Ovary (tissue), 9 donors: ENCODE data around the gene PDLIM7. TPM values are rescaled to one million over a fixed set of nuclear protein-coding genes. Genes with fewer than 3 reads are reported as not detected.

Experiments
- DNase-seq, 5 donors: peaks; one replicate each; pipeline ENCODE4 v3.0.0-alpha.2; 2019 to 2020
- H3K27ac ChIP-seq, 2 donors: fragments of 200-600 bp; one replicate each; pipeline versions ENCODE4 v1.5.1 to v1.8.0; 2019 to 2022
- H3K27me3 ChIP-seq: fragments of 200-600 bp; one replicate; pipeline ENCODE4 v1.8.0; 2022
- H3K36me3 ChIP-seq: fragments of 200-600 bp; sonication (generic); one replicate; pipeline ENCODE4 v1.5.1; 2019
- H3K4me1 ChIP-seq: one replicate; pipeline ENCODE4 v1.8.1; 2013; ENCODE audit warnings: mild to moderate bottlenecking, moderate library complexity; ENCODE audit not compliant: insufficient read depth
- H3K4me3 ChIP-seq: fragments of 200-600 bp; sonication (generic); one replicate; pipeline ENCODE4 v1.5.1; 2017
- H3K9me3 ChIP-seq, 2 donors: fragments of 200-600 bp in 1 of 2; sonication (generic) in 1 of 2; one replicate each; pipeline versions ENCODE4 v1.5.1 to v1.8.1; 2013 to 2019; ENCODE audit warnings: mild to moderate bottlenecking in 1 of 2, moderate library complexity in 1 of 2
- EP300 ChIP-seq: sonication (generic); formaldehyde crosslinking; IDR thresholded peaks from one replicate; pipeline ENCODE4 v1.6.1; 2017; ENCODE audit warnings: antibody characterized with exemption
- POLR2A ChIP-seq: fragments of 450-650 bp; IDR thresholded peaks from one replicate; pipeline ENCODE4 v1.6.1; 2017; ENCODE audit warnings: antibody characterized with exemption, mild to moderate bottlenecking, moderate library complexity
- WGBS, 3 donors: extraction: QIAGEN DNeasy Blood & Tissue Kit in 1 of 3; methylation state at CpG; one replicate each; pipeline versions ENCODE4 v1.1.5 to v1.1.7; 2013 to 2017; 5-methylcytosine and 5-hydroxymethylcytosine counted together
- intact Hi-C, 4 donors: fragments of 100-400 bp; cut with DNase I; formaldehyde crosslinking; loops; one replicate each; pipeline versions ENCODE4 v1.11.0 to v1.15.1; 2022 to 2023
- polyA plus RNA-seq, 2 donors: library from polyadenylated mRNA; stranded (reverse); fragments of 200-250 nt in 1 of 2; fragments of 350-450 nt in 1 of 2; fragmentation: Illumina TruSeq in 1 of 2; extraction: RNeasy Lipid Tissue Mini Kit (QIAGEN cat#74804) in 1 of 2; gene quantifications; one replicate each; pipeline ENCODE4 v1.2.3, GENCODE V29; 2013 to 2014
- total RNA-seq, 7 donors: library from RNA; depleted of rRNA in 2 of 7; stranded (reverse); fragments of >200 nt in 2 of 7; fragmentation: NEBNext Ultra II Directional in 3 of 7; extraction: Animal tissue kit (Norgen Biotek cat#: 25700) in 3 of 7; gene quantifications; one replicate each; pipeline versions ENCODE4 v1.1.0 to v1.2.4, GENCODE V29; 2016 to 2023
- TF ChIP-seq, protein P1 (sequence below), 3 donors: fragments of 450-650 bp in 2 of 3; fragments of 200-600 bp in 1 of 3; IDR thresholded peaks; one replicate each; pipeline versions ENCODE4 v1.5.1 to v1.8.0; 2016 to 2022; ENCODE audit warnings: antibody characterized with exemption in 3 of 3, mild to moderate bottlenecking in 1 of 3
- donor health status: DM: no; HTN: no; CAD: no; lungs with moderate emphysema.
- donor health status: DM: no; HTN: no; CAD: no.
- donor health status: Bipolar disorder and iron deficiency.
- donor health status: DM: yes; HTN: yes; CAD: no.
- donor health status: DM: no; HTN: no; CAD: no.
- donor health status: DM: yes; HTN: yes; CAD: no.

Gene PDLIM7
- total and polyA plus RNA-seq, 9 donors, result 25.7 to 243 (median 83.3) TPM

DNA sequence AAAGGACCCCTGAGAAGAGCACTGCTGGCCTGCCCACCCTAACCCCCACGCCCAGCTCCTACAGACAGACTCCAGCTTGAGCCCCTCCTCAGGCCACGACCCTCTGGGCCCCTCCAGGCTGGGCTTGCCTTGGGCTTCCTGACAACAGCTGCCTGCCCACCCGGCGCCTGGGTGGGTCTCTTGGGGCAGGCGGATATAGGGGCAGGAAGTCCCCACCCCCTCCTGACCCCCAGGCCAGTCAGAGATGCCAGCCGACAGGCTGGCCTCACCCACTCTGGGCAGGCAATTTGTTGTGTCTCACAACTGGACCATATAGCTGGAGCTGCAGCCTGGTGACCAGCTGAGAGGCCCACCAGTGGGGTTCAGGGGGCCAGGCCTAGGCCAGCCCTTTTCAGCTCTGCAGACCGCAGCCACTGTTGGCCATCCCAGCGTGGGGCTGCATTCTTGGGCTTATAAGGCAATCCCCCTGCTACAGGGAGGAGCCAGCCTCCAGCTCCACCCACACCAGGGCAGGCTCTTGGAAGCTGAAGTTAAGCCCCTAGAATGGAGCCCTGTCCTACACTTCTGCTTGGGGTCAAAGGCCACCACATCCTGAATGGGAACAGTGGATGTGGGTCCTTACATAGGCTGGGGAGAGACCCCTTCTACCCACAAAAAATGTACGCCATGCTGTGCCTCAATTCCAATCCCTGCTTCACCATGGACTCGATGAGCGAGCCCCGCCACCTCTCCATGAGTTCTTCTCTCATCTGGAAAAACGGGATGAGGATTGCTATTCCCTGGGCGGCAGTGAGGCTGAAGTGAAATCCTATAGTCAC lies 2.0 kb downstream of the PDLIM7 start:
- peak overlapping the region; percentile 63 for H3K4me3 ChIP-seq
- no peaks in the 10 kb centered on the region for H3K27me3 ChIP-seq
- TF ChIP-seq EP300 (no peak), POLR2A (no peak)
- TF ChIP-seq, protein P1, sequence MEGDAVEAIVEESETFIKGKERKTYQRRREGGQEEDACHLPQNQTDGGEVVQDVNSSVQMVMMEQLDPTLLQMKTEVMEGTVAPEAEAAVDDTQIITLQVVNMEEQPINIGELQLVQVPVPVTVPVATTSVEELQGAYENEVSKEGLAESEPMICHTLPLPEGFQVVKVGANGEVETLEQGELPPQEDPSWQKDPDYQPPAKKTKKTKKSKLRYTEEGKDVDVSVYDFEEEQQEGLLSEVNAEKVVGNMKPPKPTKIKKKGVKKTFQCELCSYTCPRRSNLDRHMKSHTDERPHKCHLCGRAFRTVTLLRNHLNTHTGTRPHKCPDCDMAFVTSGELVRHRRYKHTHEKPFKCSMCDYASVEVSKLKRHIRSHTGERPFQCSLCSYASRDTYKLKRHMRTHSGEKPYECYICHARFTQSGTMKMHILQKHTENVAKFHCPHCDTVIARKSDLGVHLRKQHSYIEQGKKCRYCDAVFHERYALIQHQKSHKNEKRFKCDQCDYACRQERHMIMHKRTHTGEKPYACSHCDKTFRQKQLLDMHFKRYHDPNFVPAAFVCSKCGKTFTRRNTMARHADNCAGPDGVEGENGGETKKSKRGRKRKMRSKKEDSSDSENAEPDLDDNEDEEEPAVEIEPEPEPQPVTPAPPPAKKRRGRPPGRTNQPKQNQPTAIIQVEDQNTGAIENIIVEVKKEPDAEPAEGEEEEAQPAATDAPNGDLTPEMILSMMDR (IDR thresholded peaks at IDR 0.05), result no peak
- H3K9me3 ChIP-seq, result no peaks in the 10 kb centered on the region
- H3K27ac ChIP-seq, result peak overlapping the region in 1 of 2 donors; percentile 62
- H3K36me3 ChIP-seq, result no peaks in the 10 kb centered on the region
- 36 to 42% (median 38%) methylated on average over 14 of the region's 14 CpGs for WGBS, 3 donors
- peak; percentile 64 to 82 (median 66) for DNase-seq
- intact Hi-C loops, result loop anchor here in 2 of 4 donors (2.0 to 10.0 kb wide), 3 partner anchors 39 to 381 kb away; partner anchors contain the start of gene PFN3 (in 1 of the 2)
- H3K4me1 ChIP-seq, result peaks cover 13% of the 10 kb centered on the region

DNA sequence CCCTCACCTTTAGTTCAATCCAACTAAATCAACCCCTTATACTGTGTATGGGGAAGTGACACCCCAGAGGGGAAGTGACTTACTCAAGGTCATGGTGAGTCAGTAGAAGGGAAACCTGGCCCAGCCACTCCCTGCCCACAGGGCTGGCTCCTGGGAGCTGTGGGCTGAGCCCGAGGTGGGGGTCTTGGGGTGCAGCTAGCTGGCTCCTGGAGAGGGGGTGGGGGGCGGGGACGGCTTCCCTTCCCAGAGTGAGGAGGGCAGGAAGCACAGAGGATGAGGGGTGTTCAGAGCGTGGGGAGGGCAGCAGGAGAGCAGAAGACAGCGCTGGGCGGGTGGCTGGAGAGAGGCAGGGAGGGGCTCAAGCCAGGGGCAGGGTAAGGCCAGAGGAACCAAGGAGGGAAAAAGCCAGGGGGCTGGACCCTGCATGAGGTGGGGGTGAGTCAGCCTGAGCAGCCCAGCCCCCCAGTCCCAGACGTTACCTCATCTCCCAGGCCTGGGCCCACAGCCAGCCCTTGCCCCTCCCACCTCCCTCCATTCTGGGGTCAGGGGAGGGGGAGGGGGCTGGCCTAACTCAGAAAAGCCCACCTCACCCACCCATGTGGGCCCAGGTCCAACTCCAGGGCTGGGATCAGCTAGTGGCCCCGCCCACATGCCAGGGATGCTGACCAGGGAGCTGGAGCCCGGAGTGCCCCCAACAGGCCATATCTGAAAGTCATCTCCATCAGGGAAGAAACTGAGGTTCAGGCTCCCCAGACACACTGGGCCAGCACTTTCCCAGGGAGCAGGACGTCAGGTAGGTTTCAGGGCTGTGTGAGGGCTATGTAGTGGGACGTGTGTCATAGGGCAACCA lies 2.8 kb downstream of the PDLIM7 start:
- Histone ChIP-seq H3K36me3 (no peaks in the 10 kb centered on the region), H3K9me3 (no peaks in the 10 kb centered on the region), H3K27me3 (no peaks in the 10 kb centered on the region), H3K27ac (peak overlapping the region in 1 of 2 donors; percentile 62), H3K4me3 (peak overlapping the region; percentile 63), H3K4me1 (peaks cover 13% of the 10 kb centered on the region)
- intact Hi-C loops, result loop anchor here in 2 of 4 donors (5.0 to 10.0 kb wide), 2 partner anchors 92 to 380 kb away; partner anchors contain the start of gene PFN3 (in 1 of the 2)
- TF ChIP-seq POLR2A (no peak), EP300 (no peak)
- TF ChIP-seq, protein P1 (IDR thresholded peaks at IDR 0.05), result no peak
- WGBS, 3 donors, result 26 to 34% (median 29%) methylated on average over 11 of the region's 11 CpGs
- peak; percentile 65 to 82 (median 77) for DNase-seq

DNA sequence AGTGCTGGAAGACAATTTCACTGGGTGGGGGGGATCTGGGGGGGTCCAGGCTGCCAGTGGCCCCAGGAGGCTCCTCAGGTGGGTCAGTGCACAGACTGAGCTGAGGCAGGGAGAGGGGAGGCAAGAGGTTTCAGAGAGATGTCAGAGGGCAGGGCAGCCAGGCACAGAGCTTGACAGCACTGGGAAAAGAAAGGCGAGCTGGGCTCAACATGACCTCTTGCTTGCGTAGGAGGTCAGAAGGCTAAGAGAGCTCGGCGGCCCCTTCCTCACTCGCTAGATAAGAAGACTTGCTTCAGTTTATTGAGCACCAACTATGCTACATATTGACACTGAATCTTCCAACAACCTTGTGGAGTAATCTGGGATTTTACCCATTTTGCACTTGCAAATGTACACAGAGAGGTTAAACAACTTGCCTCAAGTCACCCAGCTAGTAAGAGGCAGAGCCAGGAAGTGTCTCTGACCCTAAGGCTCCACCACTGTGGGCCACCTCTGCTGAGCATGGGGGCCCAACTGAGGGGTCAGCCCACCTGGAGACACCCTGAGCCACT lies 3.5 kb downstream of the PDLIM7 start:
- Histone ChIP-seq H3K27ac (peak overlapping the region in 1 of 2 donors; percentile 25), H3K9me3 (no peaks in the 10 kb centered on the region), H3K4me3 (no peak overlapping the region), H3K36me3 (no peaks in the 10 kb centered on the region), H3K4me1 (peaks cover 13% of the 10 kb centered on the region), H3K27me3 (no peaks in the 10 kb centered on the region)
- TF ChIP-seq, protein P1 (IDR thresholded peaks at IDR 0.05), result no peak
- TF ChIP-seq EP300 (no peak), POLR2A (no peak)
- DNase-seq, result no peak
- intact Hi-C loops, result loop anchor here in 1 of 4 donors (10.0 kb wide), 1 partner anchor 379 kb away; no protein-coding TSS in a partner anchor
- WGBS, 3 donors, result 59 to 71% (median 65%) methylated on average over 5 of the region's 5 CpGs

DNA sequence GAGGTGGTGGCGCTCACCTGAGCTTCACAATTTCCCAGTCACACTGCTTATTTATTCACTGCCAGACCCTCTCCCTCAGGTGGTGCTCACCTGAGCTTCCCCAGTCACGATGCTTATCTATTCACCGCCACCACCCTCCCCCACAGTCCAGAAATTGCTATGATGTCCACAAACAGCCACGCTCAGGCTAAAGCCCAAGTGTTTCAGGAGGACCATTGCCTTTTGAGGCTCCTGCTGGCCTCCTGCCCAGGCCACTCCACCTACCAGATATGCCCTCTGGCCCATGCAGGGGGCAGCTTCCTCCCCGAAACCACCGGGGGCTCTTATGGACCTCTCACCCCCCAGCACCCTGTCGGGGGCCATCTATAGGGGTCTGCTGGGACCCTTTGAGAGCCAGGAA lies 4.6 kb downstream of the PDLIM7 start:
- TF ChIP-seq, protein P1 (IDR thresholded peaks at IDR 0.05), result no peak
- no peak for TF ChIP-seq POLR2A
- TF ChIP-seq EP300, result no peak
- Histone ChIP-seq H3K4me3 (no peak overlapping the region), H3K9me3 (no peaks in the 10 kb centered on the region), H3K27ac (no peak overlapping the region), H3K4me1 (peaks cover 13% of the 10 kb centered on the region), H3K36me3 (no peaks in the 10 kb centered on the region), H3K27me3 (no peaks in the 10 kb centered on the region)
- DNase-seq, result no peak
- WGBS, 3 donors, result 67 to 74% (median 72%) methylated on average over 7 of the region's 7 CpGs
- intact Hi-C loops, result loop anchor here in 1 of 4 donors (10.0 kb wide), 1 partner anchor 378 kb away; no protein-coding TSS in a partner anchor
